WTC11 (cell line): ENCODE measurements around the gene ST6GALNAC1.

ENCODE experiments used
- ATF3 ChIP-seq: sonication (generic); formaldehyde crosslinking; conservative IDR thresholded peaks from 2 replicates; pipeline ENCODE4 v1.8.1; 2022; ENCODE audit warnings: mild to moderate bottlenecking, missing genetic modification reagents
- MAX ChIP-seq: sonication (generic); formaldehyde crosslinking; IDR thresholded peaks from 2 replicates; pipeline ENCODE4 v1.8.0; 2022; ENCODE audit warnings: mild to moderate bottlenecking, missing genetic modification reagents
- NR1H2 ChIP-seq: sonication (generic); formaldehyde crosslinking; IDR thresholded peaks from 2 replicates; pipeline ENCODE4 v1.9.0; 2021; ENCODE audit warnings: mild to moderate bottlenecking, moderate library complexity, missing genetic modification reagents
- NR2C2 ChIP-seq: sonication (generic); formaldehyde crosslinking; IDR thresholded peaks from 2 replicates; pipeline ENCODE4 v1.8.0; 2022; ENCODE audit warnings: mild to moderate bottlenecking, missing genetic modification reagents
- OVOL2 ChIP-seq: fragments of 250-450 bp; sonication (Bioruptor Pico); IDR thresholded peaks from 2 replicates; pipeline ENCODE4 v1.9.0; 2021; ENCODE audit warnings: mild to moderate bottlenecking, borderline replicate concordance
- SP1 ChIP-seq: sonication (generic); formaldehyde crosslinking; conservative IDR thresholded peaks from 2 replicates; pipeline ENCODE4 v1.8.1; 2022; ENCODE audit warnings: missing genetic modification reagents
- ZNF138 ChIP-seq: sonication (generic); formaldehyde crosslinking; conservative IDR thresholded peaks from 2 replicates; pipeline ENCODE4 v1.8.1; 2022; ENCODE audit warnings: mild to moderate bottlenecking, moderate library complexity, missing genetic modification reagents
- ZNF263 ChIP-seq: sonication (generic); formaldehyde crosslinking; IDR thresholded peaks from 2 replicates; pipeline ENCODE4 v1.8.1; 2022; ENCODE audit warnings: low read depth, mild to moderate bottlenecking, moderate library complexity, missing genetic modification reagents
- TF ChIP-seq, protein P1 (sequence below): fragments of 200-600 bp; IDR thresholded peaks from 2 replicates; pipeline ENCODE4 v1.8.0; 2022; ENCODE audit warnings: antibody characterized with exemption
- TF ChIP-seq, protein P2 (sequence below): sonication (generic); formaldehyde crosslinking; IDR thresholded peaks from 2 replicates; pipeline ENCODE4 v1.8.1; 2023; ENCODE audit warnings: mild to moderate bottlenecking, missing genetic modification reagents, moderate library complexity

DNA sequence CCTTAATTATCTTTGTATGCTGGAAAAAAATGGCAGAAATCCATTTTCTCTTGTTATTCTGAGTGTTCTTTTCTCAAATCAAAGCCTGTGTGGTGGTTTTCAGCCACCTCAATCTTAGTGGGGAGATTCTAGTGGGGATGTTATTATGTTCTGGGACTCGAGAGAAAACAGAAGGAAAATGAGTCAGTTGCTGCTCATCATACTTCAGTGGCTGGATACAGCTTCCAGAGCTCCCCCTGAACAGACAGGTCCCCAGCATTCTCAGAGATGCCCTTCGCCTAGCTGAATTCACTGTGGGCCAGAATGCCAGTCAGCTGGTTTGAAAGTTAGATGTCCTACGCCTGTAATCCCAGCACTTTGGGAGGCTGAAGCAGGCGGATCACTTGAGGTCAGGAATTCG lies 8.5 kb downstream of the ST6GALNAC1 start:
- TF ChIP-seq ZNF138 (CRISPR knock-in tag): no peak
- no peak for TF ChIP-seq OVOL2 (CRISPR knock-in tag)
- TF ChIP-seq, protein P1, sequence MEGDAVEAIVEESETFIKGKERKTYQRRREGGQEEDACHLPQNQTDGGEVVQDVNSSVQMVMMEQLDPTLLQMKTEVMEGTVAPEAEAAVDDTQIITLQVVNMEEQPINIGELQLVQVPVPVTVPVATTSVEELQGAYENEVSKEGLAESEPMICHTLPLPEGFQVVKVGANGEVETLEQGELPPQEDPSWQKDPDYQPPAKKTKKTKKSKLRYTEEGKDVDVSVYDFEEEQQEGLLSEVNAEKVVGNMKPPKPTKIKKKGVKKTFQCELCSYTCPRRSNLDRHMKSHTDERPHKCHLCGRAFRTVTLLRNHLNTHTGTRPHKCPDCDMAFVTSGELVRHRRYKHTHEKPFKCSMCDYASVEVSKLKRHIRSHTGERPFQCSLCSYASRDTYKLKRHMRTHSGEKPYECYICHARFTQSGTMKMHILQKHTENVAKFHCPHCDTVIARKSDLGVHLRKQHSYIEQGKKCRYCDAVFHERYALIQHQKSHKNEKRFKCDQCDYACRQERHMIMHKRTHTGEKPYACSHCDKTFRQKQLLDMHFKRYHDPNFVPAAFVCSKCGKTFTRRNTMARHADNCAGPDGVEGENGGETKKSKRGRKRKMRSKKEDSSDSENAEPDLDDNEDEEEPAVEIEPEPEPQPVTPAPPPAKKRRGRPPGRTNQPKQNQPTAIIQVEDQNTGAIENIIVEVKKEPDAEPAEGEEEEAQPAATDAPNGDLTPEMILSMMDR: no peak
- TF ChIP-seq NR1H2: no peak
- TF ChIP-seq ATF3 (CRISPR knock-in tag): no peak
- no peak for TF ChIP-seq ZNF263 (CRISPR knock-in tag)
- no peak for TF ChIP-seq MAX (CRISPR knock-in tag)
- TF ChIP-seq, protein P2, sequence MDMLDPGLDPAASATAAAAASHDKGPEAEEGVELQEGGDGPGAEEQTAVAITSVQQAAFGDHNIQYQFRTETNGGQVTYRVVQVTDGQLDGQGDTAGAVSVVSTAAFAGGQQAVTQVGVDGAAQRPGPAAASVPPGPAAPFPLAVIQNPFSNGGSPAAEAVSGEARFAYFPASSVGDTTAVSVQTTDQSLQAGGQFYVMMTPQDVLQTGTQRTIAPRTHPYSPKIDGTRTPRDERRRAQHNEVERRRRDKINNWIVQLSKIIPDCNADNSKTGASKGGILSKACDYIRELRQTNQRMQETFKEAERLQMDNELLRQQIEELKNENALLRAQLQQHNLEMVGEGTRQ (CRISPR knock-in tag): no peak
- no peak for TF ChIP-seq NR2C2 (CRISPR knock-in tag)
- TF ChIP-seq SP1 (CRISPR knock-in tag): no peak
